ENCODE data around the gene PPP2R2C.

- TF ChIP-seq EZH2phosphoT487 (IDR thresholded peaks at IDR 0.05; ENCODE audit: borderline replicate concordance), result no peak
- TF ChIP-seq CTCF (conservative IDR thresholded peaks at IDR 0.05; ENCODE audit: low read length), result no peak
These were observed 51.0 kb downstream of the PPP2R2C start for GRCh38 chr4:6421397-6421796.
